Measurements from ENCODE around the gene TEX53.

The TEX53 gene

GRCh38 chr9:114674076-114674797 is 16.6 kb upstream of the TEX53 start:
- no peak overlapping the region for H3K27ac ChIP-seq (replicated peaks)

GRCh38 chr9:114671605-114672004 is 14.0 kb upstream of the TEX53 start:
- TF ChIP-seq, protein P1, sequence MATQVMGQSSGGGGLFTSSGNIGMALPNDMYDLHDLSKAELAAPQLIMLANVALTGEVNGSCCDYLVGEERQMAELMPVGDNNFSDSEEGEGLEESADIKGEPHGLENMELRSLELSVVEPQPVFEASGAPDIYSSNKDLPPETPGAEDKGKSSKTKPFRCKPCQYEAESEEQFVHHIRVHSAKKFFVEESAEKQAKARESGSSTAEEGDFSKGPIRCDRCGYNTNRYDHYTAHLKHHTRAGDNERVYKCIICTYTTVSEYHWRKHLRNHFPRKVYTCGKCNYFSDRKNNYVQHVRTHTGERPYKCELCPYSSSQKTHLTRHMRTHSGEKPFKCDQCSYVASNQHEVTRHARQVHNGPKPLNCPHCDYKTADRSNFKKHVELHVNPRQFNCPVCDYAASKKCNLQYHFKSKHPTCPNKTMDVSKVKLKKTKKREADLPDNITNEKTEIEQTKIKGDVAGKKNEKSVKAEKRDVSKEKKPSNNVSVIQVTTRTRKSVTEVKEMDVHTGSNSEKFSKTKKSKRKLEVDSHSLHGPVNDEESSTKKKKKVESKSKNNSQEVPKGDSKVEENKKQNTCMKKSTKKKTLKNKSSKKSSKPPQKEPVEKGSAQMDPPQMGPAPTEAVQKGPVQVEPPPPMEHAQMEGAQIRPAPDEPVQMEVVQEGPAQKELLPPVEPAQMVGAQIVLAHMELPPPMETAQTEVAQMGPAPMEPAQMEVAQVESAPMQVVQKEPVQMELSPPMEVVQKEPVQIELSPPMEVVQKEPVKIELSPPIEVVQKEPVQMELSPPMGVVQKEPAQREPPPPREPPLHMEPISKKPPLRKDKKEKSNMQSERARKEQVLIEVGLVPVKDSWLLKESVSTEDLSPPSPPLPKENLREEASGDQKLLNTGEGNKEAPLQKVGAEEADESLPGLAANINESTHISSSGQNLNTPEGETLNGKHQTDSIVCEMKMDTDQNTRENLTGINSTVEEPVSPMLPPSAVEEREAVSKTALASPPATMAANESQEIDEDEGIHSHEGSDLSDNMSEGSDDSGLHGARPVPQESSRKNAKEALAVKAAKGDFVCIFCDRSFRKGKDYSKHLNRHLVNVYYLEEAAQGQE (IDR thresholded peaks at IDR 0.05; ENCODE audit: insufficient replicate concordance, low read depth) = no peak
- TF ChIP-seq POLR2AphosphoS5 (IDR thresholded peaks at IDR 0.05; ENCODE audit: low read depth) (no peak), SPI1 (IDR thresholded peaks at IDR 0.05; ENCODE audit: borderline replicate concordance, low read depth) (no peak), GABPA (IDR thresholded peaks at IDR 0.05; ENCODE audit: low read depth) (no peak)
- TF ChIP-seq, protein P2, sequence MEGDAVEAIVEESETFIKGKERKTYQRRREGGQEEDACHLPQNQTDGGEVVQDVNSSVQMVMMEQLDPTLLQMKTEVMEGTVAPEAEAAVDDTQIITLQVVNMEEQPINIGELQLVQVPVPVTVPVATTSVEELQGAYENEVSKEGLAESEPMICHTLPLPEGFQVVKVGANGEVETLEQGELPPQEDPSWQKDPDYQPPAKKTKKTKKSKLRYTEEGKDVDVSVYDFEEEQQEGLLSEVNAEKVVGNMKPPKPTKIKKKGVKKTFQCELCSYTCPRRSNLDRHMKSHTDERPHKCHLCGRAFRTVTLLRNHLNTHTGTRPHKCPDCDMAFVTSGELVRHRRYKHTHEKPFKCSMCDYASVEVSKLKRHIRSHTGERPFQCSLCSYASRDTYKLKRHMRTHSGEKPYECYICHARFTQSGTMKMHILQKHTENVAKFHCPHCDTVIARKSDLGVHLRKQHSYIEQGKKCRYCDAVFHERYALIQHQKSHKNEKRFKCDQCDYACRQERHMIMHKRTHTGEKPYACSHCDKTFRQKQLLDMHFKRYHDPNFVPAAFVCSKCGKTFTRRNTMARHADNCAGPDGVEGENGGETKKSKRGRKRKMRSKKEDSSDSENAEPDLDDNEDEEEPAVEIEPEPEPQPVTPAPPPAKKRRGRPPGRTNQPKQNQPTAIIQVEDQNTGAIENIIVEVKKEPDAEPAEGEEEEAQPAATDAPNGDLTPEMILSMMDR (IDR thresholded peaks at IDR 0.05; ENCODE audit: insufficient read depth, low read length) = no peak

More at GRCh38 chr9:114674076-114674797, 16.6 kb upstream of the TEX53 start:
- no peak for DNase-seq (ENCODE audit: low read depth in 1 of 2, low spot score in 1 of 2)
- H3K27me3 ChIP-seq (ENCODE audit: insufficient read depth, poor library complexity, severe bottlenecking) = peaks cover 2% of the 10 kb centered on the region
- H3K4me3 ChIP-seq (replicated peaks; ENCODE audit: insufficient read depth, low read length) = no peak overlapping the region
- TF ChIP-seq POLR2AphosphoS5 (IDR thresholded peaks at IDR 0.05; ENCODE audit: low read depth) (no peak), GABPA (IDR thresholded peaks at IDR 0.05; ENCODE audit: low read depth) (no peak), SPI1 (IDR thresholded peaks at IDR 0.05; ENCODE audit: borderline replicate concordance, low read depth) (no peak)
- TF ChIP-seq, protein P1 (IDR thresholded peaks at IDR 0.05; ENCODE audit: insufficient replicate concordance, low read depth) = no peak
- TF ChIP-seq, protein P2 (IDR thresholded peaks at IDR 0.05; ENCODE audit: insufficient read depth, low read length) = no peak

GRCh38 chr9:114669961-114670360 is 12.4 kb upstream of the TEX53 start:
- DNase-seq (ENCODE audit: low read depth in 1 of 2, low spot score in 1 of 2) = no peak
- Histone ChIP-seq H3K4me3 (replicated peaks; ENCODE audit: insufficient read depth, low read length) (no peak overlapping the region), H3K27ac (replicated peaks) (no peak overlapping the region), H3K27me3 (ENCODE audit: insufficient read depth, poor library complexity, severe bottlenecking) (no peaks in the 10 kb centered on the region)
- TF ChIP-seq, protein P1 (IDR thresholded peaks at IDR 0.05; ENCODE audit: insufficient replicate concordance, low read depth) = no peak
- TF ChIP-seq, protein P2 (IDR thresholded peaks at IDR 0.05; ENCODE audit: insufficient read depth, low read length) = no peak

More at GRCh38 chr9:114671605-114672004, 14.0 kb upstream of the TEX53 start:
- H3K27me3 ChIP-seq (ENCODE audit: insufficient read depth, poor library complexity, severe bottlenecking) = no peaks in the 10 kb centered on the region
- no peak overlapping the region for H3K27ac ChIP-seq (replicated peaks)
- no peak overlapping the region for H3K4me3 ChIP-seq (replicated peaks; ENCODE audit: insufficient read depth, low read length)
- no peak for DNase-seq (ENCODE audit: low read depth in 1 of 2, low spot score in 1 of 2)

Data from HL-60 (cell line).